B cell (primary cell): Measurements from ENCODE around the gene MAB21L4. TPM values are rescaled to one million over a fixed set of nuclear protein-coding genes. Genes with fewer than 3 reads are reported as not detected.

Experiments used
- ATAC-seq: fragments of 200-7000 bp; cut with Tn5 transposase; one replicate; pipeline ENCODE4 v1.10.0; 2021; ENCODE audit warnings: low read depth, mild to moderate bottlenecking, moderate number of reproducible peaks, moderate library complexity
- CTCF ChIA-PET: fragments of 350-600 bp; sonication (Branson Sonifier 250); formaldehyde crosslinking; loops from one replicate; lab custom pipeline; 2021; ENCODE audit warnings: antibody characterized with exemption, inconsistent platforms; lab: Charles Lee
- POLR2A ChIA-PET: fragments of 350-600 bp; sonication (Branson Sonifier 250); formaldehyde crosslinking; loops from one replicate; lab custom pipeline; 2021; ENCODE audit warnings: antibody characterized with exemption; lab: Charles Lee
- DNase-seq: peaks from one replicate; pipeline ENCODE4 v3.0.0; 2013
- H2AFZ ChIP-seq: 2 replicates; pipeline ENCODE4 v1.6.1; 2012; ENCODE audit warnings: mild to moderate bottlenecking, low read depth, low read length; ENCODE audit not compliant: insufficient read depth, poor library complexity, severe bottlenecking
- H3K27ac ChIP-seq, 2 donors: 1 replicate in 1 of 2; 2 replicates in 1 of 2; pipeline ENCODE4 v1.5.1; 2012 to 2013; ENCODE audit warnings: low read length in 2 of 2, mild to moderate bottlenecking in 2 of 2, moderate library complexity in 1 of 2
- H3K27me3 ChIP-seq, 4 experiments: fragments of 200-600 bp in 1 of 4; sonication (generic) in 1 of 4; replicated peaks in 1 of 4; 1 replicate in 2 of 4; 2 replicates in 2 of 4; pipeline versions ENCODE4 v1.6.1 to v1.7.0; 2013 to 2016; ENCODE audit warnings: low read length in 3 of 4, mild to moderate bottlenecking in 2 of 4, mixed read lengths in 1 of 4, moderate library complexity in 1 of 4; ENCODE audit not compliant: insufficient read depth in 4 of 4, control insufficient read depth in 3 of 4; ENCODE audit errors: control extremely low read depth in 1 of 4
- H3K36me3 ChIP-seq, 2 experiments: replicated peaks in 1 of 2; 1 replicate in 1 of 2; 2 replicates in 1 of 2; pipeline versions ENCODE4 v1.6.1 to v1.7.1; 2013; ENCODE audit warnings: low read length in 1 of 2; ENCODE audit not compliant: insufficient read depth in 2 of 2, control insufficient read depth in 1 of 2; ENCODE audit errors: control extremely low read depth in 1 of 2, extremely low read depth in 1 of 2
- H3K4me1 ChIP-seq, 2 donors: fragments of 200-600 bp in 1 of 2; sonication (generic) in 1 of 2; 1 replicate in 1 of 2; 2 replicates in 1 of 2; pipeline versions ENCODE4 v1.5.1 to v1.6.1; 2013 to 2017; ENCODE audit warnings: low read length in 2 of 2; ENCODE audit not compliant: control insufficient read depth in 2 of 2, insufficient read depth in 2 of 2
- H3K4me2 ChIP-seq: replicated peaks from 2 replicates; pipeline ENCODE3; 2012; ENCODE audit warnings: mild to moderate bottlenecking, low read depth, low read length; ENCODE audit not compliant: poor library complexity, severe bottlenecking
- H3K4me3 ChIP-seq, 5 experiments: fragments of 200-600 bp in 1 of 5; sonication (generic) in 1 of 5; 1 replicate in 3 of 5; 2 replicates in 2 of 5; pipeline versions ENCODE4 v1.5.1 to v1.7.0; 2011 to 2016; ENCODE audit warnings: low read length in 4 of 5, mild to moderate bottlenecking in 4 of 5, low read depth in 2 of 5, control low read depth in 1 of 5, moderate library complexity in 1 of 5; ENCODE audit not compliant: insufficient read depth in 1 of 5; ENCODE audit errors: control extremely low read depth in 1 of 5, extremely low read depth in 1 of 5
- H3K79me2 ChIP-seq: fragments of 200-600 bp; sonication (generic); one replicate; pipeline ENCODE4 v1.6.0; 2016; ENCODE audit warnings: low read length; ENCODE audit not compliant: control insufficient read depth, insufficient read depth
- H3K9ac ChIP-seq: fragments of 200-600 bp; sonication (generic); 2 replicates; pipeline ENCODE4 v1.6.1; 2017; ENCODE audit warnings: mild to moderate bottlenecking, low read length, moderate library complexity
- H3K9me3 ChIP-seq, 3 donors: one replicate each; pipeline versions ENCODE4 v1.6.1 to v1.7.1; 2013; ENCODE audit warnings: low read length in 2 of 3; ENCODE audit not compliant: control insufficient read depth in 2 of 3, insufficient read depth in 1 of 3; ENCODE audit errors: control extremely low read depth in 1 of 3
- H4K20me1 ChIP-seq: 2 replicates; pipeline ENCODE4 v1.6.0; 2012; ENCODE audit warnings: mild to moderate bottlenecking, low read length; ENCODE audit not compliant: insufficient read depth, control insufficient read depth, poor library complexity, severe bottlenecking
- H3K27ac Mint-ChIP-seq: one replicate; pipeline ENCODE4 v1.8.0; 2021; ENCODE audit warnings: mixed read lengths
- H3K27me3 Mint-ChIP-seq: one replicate; pipeline ENCODE4 v1.8.0; 2021; ENCODE audit warnings: mixed read lengths
- H3K4me1 Mint-ChIP-seq: one replicate; pipeline ENCODE4 v1.8.0; 2021; ENCODE audit warnings: mixed read lengths
- H3K4me3 Mint-ChIP-seq: one replicate; pipeline ENCODE4 v1.8.0; 2021; ENCODE audit warnings: mixed read lengths
- H3K9me3 Mint-ChIP-seq: one replicate; pipeline ENCODE4 v1.8.0; 2022; ENCODE audit warnings: mixed read lengths; ENCODE audit not compliant: insufficient read depth
- EZH2 ChIP-seq: IDR thresholded peaks from 2 replicates; pipeline ENCODE4 v1.6.1; 2012; ENCODE audit warnings: borderline replicate concordance, low read depth, mild to moderate bottlenecking, moderate library complexity, low read length; ENCODE audit not compliant: insufficient read depth, poor library complexity, severe bottlenecking
- WGBS: methylation state at CpG from one replicate; pipeline ENCODE4 v1.1.5; 2013; ENCODE audit warnings: missing lambda C conversion rate; ENCODE audit not compliant: insufficient coverage; 5-methylcytosine and 5-hydroxymethylcytosine counted together
- intact Hi-C: fragments of 100-400 bp; cut with micrococcal nuclease; formaldehyde crosslinking; loops from one replicate; pipeline ENCODE4 v1.10.0; 2022
- polyA plus RNA-seq: library from polyadenylated mRNA; depleted of rRNA; stranded (reverse); fragments of >200 nt; gene quantifications from 2 replicates; pipeline ENCODE4 v1.2.3, GENCODE V29; 2012
- total RNA-seq, 2 donors: library from RNA; stranded (reverse); fragments of 120-200 nt in 1 of 2; gene quantifications; 1 replicate in 1 of 2; 2 replicates in 1 of 2; pipeline versions ENCODE4 v1.2.3 to v1.2.4, GENCODE V29; 2013 to 2022
- TF ChIP-seq, protein P1 (sequence below): fragments of 200-600 bp; IDR thresholded peaks from one replicate; pipeline ENCODE4 v1.8.0; 2022; ENCODE audit warnings: antibody characterized with exemption, mild to moderate bottlenecking

Gene MAB21L4
- total and polyA plus RNA-seq, 2 donors (not counting 1 experiment from before 2014, with no cell fraction given): not detected

DNA sequence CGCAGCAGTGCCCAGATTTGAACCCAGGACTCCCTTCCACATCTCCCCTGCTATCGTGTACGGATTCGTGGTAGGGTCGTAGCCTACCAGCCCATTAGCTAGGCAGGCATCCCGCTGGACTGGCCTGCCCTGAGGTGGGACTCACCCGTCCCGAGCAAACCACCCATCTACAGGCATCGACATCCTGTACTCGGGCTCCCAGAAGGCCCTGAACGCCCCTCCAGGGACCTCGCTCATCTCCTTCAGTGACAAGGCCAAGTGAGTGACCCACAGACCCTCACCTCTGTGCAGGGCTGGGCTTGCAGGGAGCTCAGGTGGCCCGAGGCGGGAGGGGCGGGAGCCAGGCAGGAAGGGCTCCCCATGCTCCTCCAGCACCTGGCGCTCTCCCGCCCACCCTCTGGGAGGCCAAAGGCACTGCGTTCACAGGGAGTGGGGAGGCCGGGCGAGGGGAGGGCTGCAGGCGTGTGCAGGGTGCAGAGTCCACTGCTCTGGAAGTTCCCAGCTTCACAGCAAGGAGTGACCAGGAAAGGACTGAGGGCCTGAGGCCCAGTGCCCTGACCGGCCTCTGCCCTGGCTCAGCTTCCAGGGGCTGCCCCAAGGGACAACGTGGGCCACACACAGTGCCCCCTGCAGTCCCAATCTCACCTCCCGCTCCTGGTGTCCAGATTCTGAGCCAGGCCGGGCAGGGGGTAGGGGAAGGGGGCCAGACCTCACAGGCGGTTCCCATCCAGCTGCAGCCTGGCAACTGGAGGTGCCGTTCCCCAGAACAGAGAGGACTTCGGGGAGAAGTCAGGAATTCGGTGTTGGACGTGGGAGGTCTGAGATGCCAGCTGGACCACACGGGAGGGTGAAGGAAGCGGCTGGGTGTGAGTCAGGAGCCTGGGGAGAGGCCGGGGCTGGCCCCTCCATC, 21.9 kb downstream of the MAB21L4 start:
- DNase-seq: no peak
- Histone ChIP-seq H3K4me2 (no peak overlapping the region), H3K27me3 (no peaks in the 10 kb centered on the region), H3K79me2 (no peaks in the 10 kb centered on the region), H3K9ac (no peak overlapping the region), H2AFZ (no peak overlapping the region), H3K27ac (no peak overlapping the region), H3K4me1 (no peaks in the 10 kb centered on the region), H3K9me3 (no peaks in the 10 kb centered on the region), H3K4me3 (no peak overlapping the region), H4K20me1 (no peaks in the 10 kb centered on the region), H3K36me3 (no peaks in the 10 kb centered on the region)
- Mint-ChIP-seq H3K4me1 (no peaks in the 10 kb centered on the region), H3K4me3 (no peak overlapping the region), H3K27ac (no peak overlapping the region), H3K27me3 (no peaks in the 10 kb centered on the region), H3K9me3 (no peaks in the 10 kb centered on the region)
- intact Hi-C loops: no loop called here
- ATAC-seq: no peak
- ChIA-PET POLR2A (no interaction called here), CTCF (no interaction called here)
- no peak for TF ChIP-seq EZH2
- TF ChIP-seq, protein P1, sequence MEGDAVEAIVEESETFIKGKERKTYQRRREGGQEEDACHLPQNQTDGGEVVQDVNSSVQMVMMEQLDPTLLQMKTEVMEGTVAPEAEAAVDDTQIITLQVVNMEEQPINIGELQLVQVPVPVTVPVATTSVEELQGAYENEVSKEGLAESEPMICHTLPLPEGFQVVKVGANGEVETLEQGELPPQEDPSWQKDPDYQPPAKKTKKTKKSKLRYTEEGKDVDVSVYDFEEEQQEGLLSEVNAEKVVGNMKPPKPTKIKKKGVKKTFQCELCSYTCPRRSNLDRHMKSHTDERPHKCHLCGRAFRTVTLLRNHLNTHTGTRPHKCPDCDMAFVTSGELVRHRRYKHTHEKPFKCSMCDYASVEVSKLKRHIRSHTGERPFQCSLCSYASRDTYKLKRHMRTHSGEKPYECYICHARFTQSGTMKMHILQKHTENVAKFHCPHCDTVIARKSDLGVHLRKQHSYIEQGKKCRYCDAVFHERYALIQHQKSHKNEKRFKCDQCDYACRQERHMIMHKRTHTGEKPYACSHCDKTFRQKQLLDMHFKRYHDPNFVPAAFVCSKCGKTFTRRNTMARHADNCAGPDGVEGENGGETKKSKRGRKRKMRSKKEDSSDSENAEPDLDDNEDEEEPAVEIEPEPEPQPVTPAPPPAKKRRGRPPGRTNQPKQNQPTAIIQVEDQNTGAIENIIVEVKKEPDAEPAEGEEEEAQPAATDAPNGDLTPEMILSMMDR: no peak
- 86% methylated on average over 32 of the region's 33 CpGs for WGBS

DNA sequence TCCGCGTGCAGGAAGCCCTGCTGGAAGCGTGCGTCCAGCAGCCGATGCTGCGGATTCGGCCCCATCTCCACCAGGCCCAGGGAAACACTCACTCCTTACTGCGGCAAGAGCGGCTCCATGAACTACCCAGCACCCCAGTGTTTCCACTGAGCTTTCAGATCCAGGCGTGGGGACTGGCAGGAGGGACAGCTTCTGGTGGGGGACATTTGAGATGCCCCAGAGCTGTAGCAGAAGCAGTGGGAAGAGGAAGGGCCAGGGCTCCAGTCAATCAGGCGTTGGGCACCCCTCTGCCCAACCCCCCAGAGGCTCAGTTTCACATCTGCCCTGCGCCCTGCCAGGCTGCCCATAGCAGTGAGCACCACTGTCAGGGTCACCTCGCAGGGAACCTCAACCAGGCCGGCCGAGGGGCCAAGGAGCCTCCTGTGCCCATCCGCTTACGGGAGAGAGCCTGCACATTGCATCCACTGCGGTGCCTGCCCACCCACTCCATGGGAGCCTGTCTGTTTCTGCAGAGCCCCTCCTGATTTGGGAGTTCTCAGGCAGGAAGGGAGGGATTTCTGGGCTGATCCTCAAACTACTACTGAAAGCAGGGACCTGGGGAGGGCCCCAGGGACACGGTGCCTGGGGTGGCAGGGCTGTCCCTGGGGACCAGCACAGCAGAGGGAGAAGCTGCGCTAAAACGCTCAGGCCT, 22.7 kb downstream of the MAB21L4 start:
- H4K20me1 ChIP-seq: no peaks in the 10 kb centered on the region
- Mint-ChIP-seq H3K27ac (no peak overlapping the region), H3K4me3 (no peak overlapping the region), H3K9me3 (no peaks in the 10 kb centered on the region), H3K4me1 (no peaks in the 10 kb centered on the region), H3K27me3 (no peaks in the 10 kb centered on the region)
- ChIA-PET CTCF (no interaction called here), POLR2A (no interaction called here)
- no peak overlapping the region for H3K4me2 ChIP-seq
- no peak overlapping the region for H2AFZ ChIP-seq
- no peaks in the 10 kb centered on the region for H3K9me3 ChIP-seq
- H3K27ac ChIP-seq: no peak overlapping the region
- DNase-seq (no peak), ATAC-seq (no peak)
- H3K27me3 ChIP-seq: no peaks in the 10 kb centered on the region
- H3K36me3 ChIP-seq: no peaks in the 10 kb centered on the region
- no peaks in the 10 kb centered on the region for H3K79me2 ChIP-seq
- 86% methylated on average over 21 of the region's 21 CpGs for WGBS
- H3K4me3 ChIP-seq: no peak overlapping the region
- H3K9ac ChIP-seq: no peak overlapping the region
- TF ChIP-seq EZH2: no peak
- TF ChIP-seq, protein P1: no peak
- no peaks in the 10 kb centered on the region for H3K4me1 ChIP-seq
- intact Hi-C loops: no loop called here
